HG03432 (cell line): Measurements from ENCODE around the gene GOLT1A.

Experiments
- ATAC-seq: cut with Tn5 transposase; IDR thresholded peaks from one replicate; pipeline ENCODE4 v1.9.1; 2021; ENCODE audit warnings: mild to moderate bottlenecking, moderate library complexity; ENCODE audit not compliant: unreplicated experiment

GOLT1A gene

GRCh38 chr1:204213668-204214662, at the start of gene GOLT1A:
GOLT1A (minus strand) TSS chr1:204213988; CDS start chr1:204213906, 82 bp downstream.
- peak; percentile 73 for ATAC-seq

- ATAC-seq, result no peak
Observed at GRCh38 chr1:204263254-204263910, 49.6 kb upstream of the GOLT1A start.

GRCh38 chr1:204262506-204263253, 48.9 kb upstream of the GOLT1A start:
- no peak for ATAC-seq

GRCh38 chr1:204261746-204262505, 48.1 kb upstream of the GOLT1A start:
- no peak for ATAC-seq

GRCh38 chr1:204261266-204261665, 47.5 kb upstream of the GOLT1A start:
- no peak for ATAC-seq

GRCh38 chr1:204260601-204261197, 46.9 kb upstream of the GOLT1A start:
- ATAC-seq, result no peak

GRCh38 chr1:204259782-204260181, 46.0 kb upstream of the GOLT1A start:
- ATAC-seq, result no peak

GRCh38 chr1:204259196-204259595, 45.4 kb upstream of the GOLT1A start:
- ATAC-seq, result no peak

- no peak for ATAC-seq
Observed at GRCh38 chr1:204258213-204259115, 44.7 kb upstream of the GOLT1A start.

- no peak for ATAC-seq
Observed at GRCh38 chr1:204257446-204257845, 43.7 kb upstream of the GOLT1A start.

- no peak for ATAC-seq
Observed at GRCh38 chr1:204256531-204256930, 42.7 kb upstream of the GOLT1A start.

GRCh38 chr1:204255966-204256365, 42.2 kb upstream of the GOLT1A start:
- ATAC-seq, result no peak

GRCh38 chr1:204255225-204255624, 41.4 kb upstream of the GOLT1A start:
- no peak for ATAC-seq

- no peak for ATAC-seq
Observed at GRCh38 chr1:204254031-204254661, 40.4 kb upstream of the GOLT1A start.

- ATAC-seq, result no peak
Observed at GRCh38 chr1:204251926-204252689, 38.3 kb upstream of the GOLT1A start.

GRCh38 chr1:204251286-204251685, 37.5 kb upstream of the GOLT1A start:
- no peak for ATAC-seq

GRCh38 chr1:204250428-204251030, 36.7 kb upstream of the GOLT1A start:
- ATAC-seq, result no peak
